GM12801 (cell line): ENCODE results near the gene INTS13.

ENCODE experiments used
- TF ChIP-seq, protein P1 (sequence below): IDR thresholded peaks from one replicate; pipeline ENCODE4 v1.5.1; 2011; ENCODE audit warnings: control low read depth; ENCODE audit not compliant: insufficient read length; ENCODE audit errors: extremely low read depth

Gene INTS13

DNA sequence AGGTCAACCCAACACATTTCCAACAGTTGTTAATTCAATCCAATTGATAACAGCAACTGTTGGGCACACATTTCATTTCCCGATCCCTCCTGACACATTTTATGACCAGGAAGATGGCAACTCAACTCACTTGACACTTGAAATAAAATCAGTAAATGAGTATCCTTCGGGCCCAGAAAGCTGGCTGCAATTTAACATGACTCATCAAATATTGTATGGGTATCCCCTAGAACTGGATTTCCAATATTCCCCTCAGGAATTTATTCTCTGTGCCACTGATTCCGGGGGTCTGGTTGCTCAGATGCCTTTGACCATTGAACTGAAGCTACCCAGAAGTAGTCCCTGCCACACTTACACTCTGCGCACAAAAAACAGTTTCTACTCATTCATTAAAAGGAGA, 42.1 kb downstream of the INTS13 start:
- TF ChIP-seq, protein P1, sequence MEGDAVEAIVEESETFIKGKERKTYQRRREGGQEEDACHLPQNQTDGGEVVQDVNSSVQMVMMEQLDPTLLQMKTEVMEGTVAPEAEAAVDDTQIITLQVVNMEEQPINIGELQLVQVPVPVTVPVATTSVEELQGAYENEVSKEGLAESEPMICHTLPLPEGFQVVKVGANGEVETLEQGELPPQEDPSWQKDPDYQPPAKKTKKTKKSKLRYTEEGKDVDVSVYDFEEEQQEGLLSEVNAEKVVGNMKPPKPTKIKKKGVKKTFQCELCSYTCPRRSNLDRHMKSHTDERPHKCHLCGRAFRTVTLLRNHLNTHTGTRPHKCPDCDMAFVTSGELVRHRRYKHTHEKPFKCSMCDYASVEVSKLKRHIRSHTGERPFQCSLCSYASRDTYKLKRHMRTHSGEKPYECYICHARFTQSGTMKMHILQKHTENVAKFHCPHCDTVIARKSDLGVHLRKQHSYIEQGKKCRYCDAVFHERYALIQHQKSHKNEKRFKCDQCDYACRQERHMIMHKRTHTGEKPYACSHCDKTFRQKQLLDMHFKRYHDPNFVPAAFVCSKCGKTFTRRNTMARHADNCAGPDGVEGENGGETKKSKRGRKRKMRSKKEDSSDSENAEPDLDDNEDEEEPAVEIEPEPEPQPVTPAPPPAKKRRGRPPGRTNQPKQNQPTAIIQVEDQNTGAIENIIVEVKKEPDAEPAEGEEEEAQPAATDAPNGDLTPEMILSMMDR: no peak

DNA sequence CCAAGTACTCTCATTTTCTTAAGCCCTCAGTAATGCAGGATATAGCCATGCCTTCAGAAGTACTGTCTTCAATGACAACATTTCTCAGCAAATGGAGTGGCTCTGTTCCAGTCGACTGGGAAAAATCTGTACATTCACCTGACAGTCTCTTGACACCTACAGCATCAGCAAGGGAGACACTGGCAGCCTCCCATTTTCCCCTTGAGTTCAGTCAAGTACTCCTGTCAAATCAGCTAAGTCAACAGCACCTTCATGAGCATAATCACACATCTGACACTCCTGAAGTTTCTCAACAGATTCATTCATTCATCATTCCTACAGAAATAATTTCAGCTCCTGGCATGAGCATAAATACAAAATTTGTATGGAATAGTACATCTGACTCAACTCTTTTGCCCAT, 46.1 kb downstream of the INTS13 start:
- TF ChIP-seq, protein P1: no peak

DNA sequence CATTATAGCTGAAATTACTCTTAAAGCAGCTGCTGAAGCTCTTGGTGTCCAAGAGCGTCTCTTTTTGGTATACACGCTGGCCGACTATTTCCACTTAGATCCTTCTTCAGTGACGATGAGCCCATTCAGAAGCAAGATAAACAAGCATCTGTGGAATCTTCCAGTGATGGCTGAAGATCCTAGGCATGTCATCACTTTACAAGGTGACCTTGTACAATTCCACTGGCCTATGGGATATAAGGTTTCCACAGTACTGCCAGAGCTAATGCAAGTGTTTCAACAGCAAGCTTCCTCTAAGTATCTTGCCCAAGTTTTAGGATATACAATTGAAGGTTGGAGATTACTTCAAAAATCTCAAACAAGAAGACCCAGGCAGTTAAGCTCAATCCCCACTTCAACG, 47.0 kb downstream of the INTS13 start:
- TF ChIP-seq, protein P1: no peak

DNA sequence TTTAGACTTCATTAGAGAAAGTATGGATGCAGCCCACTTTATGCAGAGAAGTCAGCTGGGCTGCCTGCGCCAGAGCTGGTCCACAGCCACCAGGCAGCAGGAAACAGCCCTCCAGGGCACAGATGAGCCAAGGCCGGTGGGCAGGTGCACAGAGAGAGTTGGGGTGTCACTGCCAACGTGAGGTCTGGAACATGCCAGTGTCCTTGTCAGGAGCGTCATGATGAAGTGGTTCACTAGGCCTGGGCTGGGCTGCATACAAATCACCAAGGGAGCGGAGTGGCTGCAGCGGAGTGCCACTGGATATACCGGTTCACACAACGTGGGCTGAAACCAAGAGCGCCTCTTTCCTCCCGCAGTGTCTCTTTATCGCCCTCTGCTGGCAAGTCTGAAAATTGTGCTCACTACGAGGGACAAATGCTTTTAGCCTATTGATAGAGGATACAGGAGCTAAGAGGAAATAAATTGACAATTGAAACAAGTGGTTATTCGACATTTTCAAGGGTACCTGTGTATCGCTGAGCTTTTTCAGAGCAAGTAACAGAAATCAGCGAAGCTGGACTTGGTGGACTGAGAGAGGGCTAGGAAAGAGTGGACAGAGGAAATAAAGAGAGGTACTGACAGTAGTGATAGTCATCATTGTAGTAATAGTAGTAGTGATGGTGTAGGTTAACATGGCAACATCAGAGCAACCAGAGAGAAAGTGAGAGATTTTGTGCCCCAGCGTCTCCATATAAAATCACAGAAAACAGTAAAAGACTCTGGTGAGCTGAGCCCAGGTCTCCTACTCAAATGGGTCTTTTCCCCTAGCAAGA, 52.8 kb downstream of the INTS13 start:
- TF ChIP-seq, protein P1: peak; percentile 90

DNA sequence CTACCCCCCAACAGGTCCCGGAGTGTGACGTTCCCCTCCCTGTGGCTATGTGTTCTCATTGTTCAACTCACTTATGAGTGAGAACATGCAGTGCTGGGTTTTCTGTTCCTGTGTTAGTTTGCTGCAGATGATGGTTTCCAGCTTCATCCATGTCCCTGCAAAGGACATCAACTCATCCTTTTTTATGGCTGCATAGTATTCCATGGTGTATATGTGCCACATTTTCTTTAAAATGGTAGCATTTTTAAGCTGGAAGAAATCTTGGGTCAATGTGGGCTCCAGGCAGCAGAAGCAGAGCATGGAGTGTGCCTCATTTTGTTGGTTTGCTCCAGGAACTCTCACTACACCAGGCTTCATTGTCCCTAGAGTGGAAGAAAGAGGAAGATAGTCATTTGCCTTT, 57.2 kb downstream of the INTS13 start:
- TF ChIP-seq, protein P1: no peak

DNA sequence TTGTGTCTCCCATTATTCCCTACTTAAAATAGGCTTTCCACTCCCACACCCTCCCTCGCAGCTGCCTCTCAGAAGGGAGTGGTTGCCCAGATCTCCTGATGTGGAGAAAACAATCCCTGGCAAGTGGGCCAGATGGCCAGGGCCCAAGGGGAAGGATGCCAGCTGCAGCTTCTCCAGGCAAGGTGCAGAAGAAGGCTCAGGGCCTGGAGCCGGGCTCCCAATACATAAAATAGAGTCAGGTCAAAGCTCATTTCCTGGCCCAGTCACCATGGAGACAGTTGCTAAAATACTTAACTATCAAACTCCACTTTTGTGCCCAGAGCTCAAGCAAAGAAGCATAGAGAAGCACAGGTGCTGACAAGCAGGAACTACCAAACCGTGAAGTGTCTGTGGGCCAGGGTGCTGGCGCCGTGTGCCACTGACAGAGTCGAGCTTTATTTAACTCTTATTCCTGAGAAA, 59.1 kb downstream of the INTS13 start:
- TF ChIP-seq, protein P1: no peak

DNA sequence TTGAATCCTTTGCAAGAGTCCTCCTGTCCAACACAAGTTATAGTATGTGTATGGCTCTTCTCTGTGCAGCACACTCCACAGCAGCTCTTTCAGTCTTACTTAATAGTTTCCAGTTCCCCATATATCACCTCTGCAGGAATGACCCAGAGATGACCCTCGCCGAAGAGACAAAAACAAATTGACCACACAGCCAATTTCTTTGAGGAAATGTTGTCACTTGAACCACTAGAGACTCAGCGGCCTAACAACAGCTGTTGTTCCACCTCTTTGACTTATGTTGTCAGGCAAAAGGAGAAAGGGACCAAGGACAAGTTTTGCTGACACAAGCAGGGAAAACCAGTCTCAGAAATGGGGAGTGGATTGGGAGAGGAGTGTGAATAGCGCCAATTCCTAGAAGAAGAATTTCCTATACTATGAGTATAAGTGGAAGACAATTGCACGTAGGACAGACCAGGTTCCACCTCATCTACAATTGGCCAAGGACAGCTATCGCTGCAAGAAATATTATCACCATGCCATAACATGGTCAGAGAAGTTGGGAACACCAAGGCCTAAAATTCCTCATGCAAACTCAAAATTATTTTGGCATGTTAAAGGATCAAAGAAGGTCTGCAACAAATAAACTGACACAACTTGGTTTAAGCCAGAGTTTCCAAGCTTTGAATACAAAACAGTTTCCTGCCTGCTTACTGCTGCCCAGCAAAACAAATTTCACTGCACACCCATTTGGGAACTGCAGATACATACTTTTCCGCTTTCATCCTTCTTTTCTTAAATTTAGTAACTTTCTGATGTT, 63.1 kb downstream of the INTS13 start:
- TF ChIP-seq, protein P1: no peak
